Heart left ventricle (tissue), 16 donors: ENCODE measurements around the gene TRIM38. TPM values are rescaled to one million over a fixed set of nuclear protein-coding genes. Genes with fewer than 3 reads are reported as not detected.

Experiments
- ATAC-seq, 4 donors: fragments of 200-7000 bp; cut with Tn5 transposase; one replicate each; pipeline ENCODE4 v1.9.1; 2020 to 2022; ENCODE audit warnings: moderate library complexity in 4 of 4, mild to moderate bottlenecking in 3 of 4, moderate number of reproducible peaks in 1 of 4
- DNase-seq, 5 donors: peaks; one replicate each; pipeline ENCODE4 v3.0.0-alpha.2; 2020
- H3K27ac ChIP-seq, 12 donors: fragments of 200-600 bp; sonication (generic) in 4 of 12; one replicate each; pipeline versions ENCODE4 v1.5.0 to v1.8.0; 2016 to 2022; ENCODE audit warnings: mild to moderate bottlenecking in 2 of 12
- H3K27me3 ChIP-seq, 9 donors: fragments of 200-600 bp; sonication (generic) in 2 of 9; one replicate each; pipeline versions ENCODE4 v1.5.1 to v1.8.0; 2016 to 2022; ENCODE audit warnings: mild to moderate bottlenecking in 3 of 9
- H3K36me3 ChIP-seq, 9 donors: fragments of 200-600 bp; sonication (generic) in 2 of 9; one replicate each; pipeline versions ENCODE4 v1.5.0 to v1.8.0; 2018 to 2022; ENCODE audit warnings: mild to moderate bottlenecking in 2 of 9
- H3K4me1 ChIP-seq, 12 donors: fragments of 200-600 bp; sonication (generic) in 4 of 12; one replicate each; pipeline versions ENCODE4 v1.5.0 to v1.8.0; 2016 to 2022; ENCODE audit warnings: mild to moderate bottlenecking in 3 of 12
- H3K4me3 ChIP-seq, 12 donors: fragments of 200-600 bp; sonication (generic) in 4 of 12; one replicate each; pipeline versions ENCODE4 v1.5.0 to v1.8.0; 2017 to 2022; ENCODE audit warnings: mild to moderate bottlenecking in 9 of 12, moderate library complexity in 4 of 12
- H3K9me3 ChIP-seq, 12 donors: fragments of 200-600 bp; sonication (generic) in 4 of 12; one replicate each; pipeline versions ENCODE4 v1.5.0 to v1.8.0; 2016 to 2022; ENCODE audit warnings: mild to moderate bottlenecking in 1 of 12
- CTCF ChIP-seq, 12 donors: fragments of 200-600 bp; sonication (generic) in 4 of 12; IDR thresholded peaks; one replicate each; pipeline versions ENCODE4 v1.5.0 to v1.8.0; 2018 to 2022; ENCODE audit warnings: antibody characterized with exemption in 12 of 12, mild to moderate bottlenecking in 5 of 12
- POLR2A ChIP-seq, 2 donors: fragments of 450-650 bp; IDR thresholded peaks; one replicate each; pipeline ENCODE4 v1.6.1; 2017; ENCODE audit warnings: antibody characterized with exemption in 2 of 2, mild to moderate bottlenecking in 2 of 2, moderate library complexity in 2 of 2
- WGBS, 4 donors: extraction: QIAGEN DNeasy Blood & Tissue Kit in 2 of 4; methylation state at CpG; one replicate each; pipeline versions ENCODE4 v1.1.5 to v1.1.7; 2013 to 2018; 5-methylcytosine and 5-hydroxymethylcytosine counted together
- intact Hi-C, 10 donors: fragments of 100-400 bp; cut with DNase I; formaldehyde crosslinking; loops; one replicate each; pipeline versions ENCODE4 v1.11.1 to v1.14.2; 2022
- polyA plus RNA-seq, 2 donors: library from polyadenylated mRNA; stranded (reverse); fragments of 200-250 nt; gene quantifications; one replicate each; pipeline ENCODE4 v1.2.3, GENCODE V29; 2013
- total RNA-seq, 9 donors: library from RNA; depleted of rRNA in 2 of 9; stranded (reverse); fragments of >200 nt in 2 of 9; fragmentation: NEBNext Ultra II Directional in 3 of 9; extraction: Animal tissue kit (Norgen Biotek cat#: 25700) in 3 of 9; gene quantifications; one replicate each; pipeline versions ENCODE4 v1.1.0 to v1.2.4, GENCODE V29; 2016 to 2023
- donor health status: ischemic (EF 13 %, LVEDD 7.1; RV severe dilation, severe dysfunction).
- donor health status: healthy with polysubstance abuse.
- donor health status: DM: no; HTN: yes; CAD: no.
- donor health status: DM: no; HTN: no; CAD: no.
- donor health status: ischemic (EF 25% LVEDD 6.9; RV normal size, moderate dysfunction).
- donor health status: ischemic (EF 25% LVEDD 5.7; RV mildly dilated, moderate dysfunction).
- donor health status: healthy.
- donor health status: DM: yes; HTN: yes; CAD: no.
- donor health status: ischemic (EF 35%, LVEDD 5.7; RV mildly dilated, moderate dysfunction).
- donor health status: nonischemic (EF 11% LVEDD 7.7; RV severe dilation, severe dysfunction).
- donor health status: DM: yes; HTN: yes; CAD: no.
- donor health status: PGD.
- donor health status: ischemic (EF 29% LVEDD 5.4; RV normal size, mild dysfunction).
- donor health status: nonischemic (EF 23%, LVEDD 6.1; RV moderate dilation, normal function).

Gene TRIM38
- total and polyA plus RNA-seq, 11 donors, result 1.5 to 8.4 (median 2.3) TPM

- ATAC-seq (peak; percentile 58 to 78 (median 74)), DNase-seq (peak; percentile 90 to 95 (median 93))
- WGBS, 4 donors, result 0 to 1% (median 0%) methylated on average over 44 of the region's 44 CpGs
- H3K4me3 ChIP-seq, result peak overlapping the region; percentile 35 to 87 (median 68)
- H3K9me3 ChIP-seq, result no peaks in the 10 kb centered on the region
- intact Hi-C loops, result loop anchor here in 6 of 10 donors (2.0 to 10.0 kb wide), 12 partner anchors 18 to 1808 kb away; partner anchors contain the start of genes HMGN4 (in 1 of the 6) and ZNF184 (in 1 of the 6)
- peak overlapping the region; percentile 84 to 98 (median 94) for H3K27ac ChIP-seq
- no peaks in the 10 kb centered on the region for H3K27me3 ChIP-seq
- no peaks in the 10 kb centered on the region for H3K36me3 ChIP-seq
- no peak for TF ChIP-seq CTCF (IDR thresholded peaks at IDR 0.05)
- peak; percentile 40 to 92 for TF ChIP-seq POLR2A (IDR thresholded peaks at IDR 0.05)
- peaks cover 0 to 40% (median 23%) of the 10 kb centered on the region in 12 donors for H3K4me1 ChIP-seq
These were observed 64.4 kb downstream of the TRIM38 start for GRCh38 chr6:26026833-26027490.

- H3K4me3 ChIP-seq, result peak overlapping the region; percentile 35 to 87 (median 68)
- no peak for TF ChIP-seq POLR2A (IDR thresholded peaks at IDR 0.05)
- TF ChIP-seq CTCF (IDR thresholded peaks at IDR 0.05), result no peak
- peaks cover 0 to 41% (median 21%) of the 10 kb centered on the region in 12 donors for H3K4me1 ChIP-seq
- H3K27ac ChIP-seq, result peak overlapping the region; percentile 84 to 98 (median 94)
- H3K27me3 ChIP-seq, result no peaks in the 10 kb centered on the region
- 54 to 58% (median 56%) methylated on average over 9 of the region's 9 CpGs for whole genome bisulfite sequencing, 4 donors
- no peaks in the 10 kb centered on the region for H3K36me3 ChIP-seq
- no peak for ATAC-seq
- no peak for DNase-seq
- no peaks in the 10 kb centered on the region for H3K9me3 ChIP-seq
- intact Hi-C loops, result loop anchor here in 6 of 10 donors (2.0 to 10.0 kb wide), 12 partner anchors 17 to 1807 kb away; partner anchors contain the start of genes HMGN4 (in 1 of the 6) and ZNF184 (in 1 of the 6)
These were observed 65.0 kb downstream of the TRIM38 start for GRCh38 chr6:26027491-26028211.

GRCh38 chr6:26028212-26028745 lies 65.7 kb downstream of the TRIM38 start:
- Histone ChIP-seq H3K27ac (peak overlapping the region in 1 of 12 donors; percentile 93), H3K36me3 (no peaks in the 10 kb centered on the region), H3K27me3 (no peaks in the 10 kb centered on the region), H3K4me1 (peaks cover 0 to 47% (median 24%) of the 10 kb centered on the region in 12 donors), H3K9me3 (no peaks in the 10 kb centered on the region), H3K4me3 (no peak overlapping the region)
- intact Hi-C loops, result loop anchor here in 6 of 10 donors (5.0 to 10.0 kb wide), 9 partner anchors 169 to 1807 kb away; partner anchors contain the start of genes HMGN4 (in 1 of the 6) and ZNF184 (in 1 of the 6)
- no peak for DNase-seq
- 84 to 89% (median 86%) methylated on average over 6 of the region's 6 CpGs for WGBS, 4 donors
- no peak for TF ChIP-seq CTCF (IDR thresholded peaks at IDR 0.05)
- no peak for TF ChIP-seq POLR2A (IDR thresholded peaks at IDR 0.05)
- ATAC-seq, result no peak
